OCI-LY1 (cell line): ENCODE measurements around the gene SYNPO2.

Source experiments
- H2AFZ ChIP-seq: fragments of 200-600 bp; sonication (generic), shearing (Covaris generic); 2 replicates; pipeline ENCODE4 v1.6.0; 2014; ENCODE audit warnings: antibody characterized with exemption, mild to moderate bottlenecking, low read length
- H3F3A ChIP-seq: fragments of 200-600 bp; sonication (generic), shearing (Covaris generic); 2 replicates; pipeline ENCODE4 v1.6.0; 2014; ENCODE audit warnings: mild to moderate bottlenecking, antibody characterized with exemption, low read length, moderate library complexity; ENCODE audit not compliant: insufficient read depth
- H3K27ac ChIP-seq: fragments of 200-600 bp; sonication (generic); 2 replicates; pipeline ENCODE4 v1.5.1; 2014; ENCODE audit warnings: low read length, mixed run types, mild to moderate bottlenecking, low read depth; ENCODE audit not compliant: poor library complexity, severe bottlenecking
- H3K27me3 ChIP-seq: fragments of 200-600 bp; sonication (generic); 2 replicates; pipeline ENCODE4 v1.6.0; 2014; ENCODE audit warnings: antibody characterized with exemption, mild to moderate bottlenecking, low read length, moderate library complexity; ENCODE audit not compliant: insufficient read depth
- H3K36me3 ChIP-seq: fragments of 200-600 bp; sonication (generic); 2 replicates; pipeline ENCODE4 v1.6.1; 2014; ENCODE audit warnings: mild to moderate bottlenecking, antibody characterized with exemption, low read length, moderate library complexity, mixed read lengths; ENCODE audit not compliant: insufficient read depth
- H3K4me1 ChIP-seq: fragments of 200-600 bp; sonication (generic); 2 replicates; pipeline ENCODE4 v1.5.1; 2014; ENCODE audit warnings: mild to moderate bottlenecking, low read length, moderate library complexity; ENCODE audit not compliant: insufficient read depth, severe bottlenecking
- H3K4me2 ChIP-seq: fragments of 200-600 bp; sonication (generic), shearing (Covaris generic); 2 replicates; pipeline ENCODE4 v1.6.1; 2014; ENCODE audit warnings: low read length
- H3K4me3 ChIP-seq: fragments of 200-600 bp; sonication (generic); 2 replicates; pipeline ENCODE4 v1.5.1; 2014; ENCODE audit warnings: low read length, low read depth, mild to moderate bottlenecking, mixed read lengths; ENCODE audit not compliant: poor library complexity, severe bottlenecking
- H3K79me2 ChIP-seq: fragments of 200-600 bp; shearing (Covaris generic); 2 replicates; pipeline ENCODE4 v1.6.1; 2016; ENCODE audit warnings: mixed run types, low read length, mixed read lengths; ENCODE audit not compliant: insufficient read depth
- H3K9ac ChIP-seq: fragments of 200-600 bp; sonication (generic), shearing (Covaris generic); 2 replicates; pipeline ENCODE4 v1.6.1; 2014; ENCODE audit warnings: mild to moderate bottlenecking, low read length, mixed read lengths
- H3K9me2 ChIP-seq: fragments of 200-600 bp; sonication (generic), shearing (Covaris generic); 2 replicates; pipeline ENCODE4 v1.6.1; 2014; ENCODE audit warnings: low read depth, mild to moderate bottlenecking, low read length, mixed read lengths
- H3K9me3 ChIP-seq: fragments of 200-600 bp; shearing (Covaris generic); 2 replicates; pipeline ENCODE4 v1.6.1; 2014; ENCODE audit warnings: low read length, mixed read lengths
- H4K20me1 ChIP-seq: fragments of 200-600 bp; sonication (generic), shearing (Covaris generic); 2 replicates; pipeline ENCODE4 v1.6.0; 2016; ENCODE audit warnings: mild to moderate bottlenecking, low read length; ENCODE audit not compliant: insufficient read depth
- EZH2 ChIP-seq: fragments of 200-600 bp; sonication (generic), shearing (Covaris generic); IDR thresholded peaks from 2 replicates; pipeline ENCODE4 v1.8.0; 2017; ENCODE audit warnings: borderline replicate concordance, mixed run types, mild to moderate bottlenecking, antibody characterized with exemption, low read length, moderate library complexity, mixed read lengths
- TF ChIP-seq, protein P1 (sequence below): fragments of 200-600 bp; sonication (generic), shearing (Covaris generic); IDR thresholded peaks from 2 replicates; pipeline ENCODE4 v1.5.1; 2017; ENCODE audit warnings: mild to moderate bottlenecking, antibody characterized with exemption, low read length, moderate library complexity, mixed read lengths

SYNPO2 gene

DNA sequence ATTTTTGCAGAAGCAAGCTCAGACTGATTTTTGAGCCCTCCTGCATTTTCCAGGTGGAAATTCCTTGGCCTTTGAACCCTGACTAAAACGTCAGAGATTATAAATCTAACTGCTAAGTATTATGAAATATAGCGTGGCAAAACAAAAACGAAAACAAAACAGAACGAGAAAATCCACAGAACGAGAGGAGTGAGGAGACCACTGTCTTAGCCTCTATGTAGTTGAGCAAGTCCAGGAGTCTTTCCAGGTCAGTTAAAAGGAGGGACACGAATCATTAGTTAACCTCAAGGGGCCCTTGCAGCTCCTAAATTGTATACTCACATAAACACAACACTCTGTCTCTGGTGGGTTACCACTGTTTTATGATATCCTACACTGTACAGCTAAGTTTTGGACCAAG, 80.2 kb downstream of the SYNPO2 start:
- TF ChIP-seq EZH2 = no peak
- TF ChIP-seq, protein P1, sequence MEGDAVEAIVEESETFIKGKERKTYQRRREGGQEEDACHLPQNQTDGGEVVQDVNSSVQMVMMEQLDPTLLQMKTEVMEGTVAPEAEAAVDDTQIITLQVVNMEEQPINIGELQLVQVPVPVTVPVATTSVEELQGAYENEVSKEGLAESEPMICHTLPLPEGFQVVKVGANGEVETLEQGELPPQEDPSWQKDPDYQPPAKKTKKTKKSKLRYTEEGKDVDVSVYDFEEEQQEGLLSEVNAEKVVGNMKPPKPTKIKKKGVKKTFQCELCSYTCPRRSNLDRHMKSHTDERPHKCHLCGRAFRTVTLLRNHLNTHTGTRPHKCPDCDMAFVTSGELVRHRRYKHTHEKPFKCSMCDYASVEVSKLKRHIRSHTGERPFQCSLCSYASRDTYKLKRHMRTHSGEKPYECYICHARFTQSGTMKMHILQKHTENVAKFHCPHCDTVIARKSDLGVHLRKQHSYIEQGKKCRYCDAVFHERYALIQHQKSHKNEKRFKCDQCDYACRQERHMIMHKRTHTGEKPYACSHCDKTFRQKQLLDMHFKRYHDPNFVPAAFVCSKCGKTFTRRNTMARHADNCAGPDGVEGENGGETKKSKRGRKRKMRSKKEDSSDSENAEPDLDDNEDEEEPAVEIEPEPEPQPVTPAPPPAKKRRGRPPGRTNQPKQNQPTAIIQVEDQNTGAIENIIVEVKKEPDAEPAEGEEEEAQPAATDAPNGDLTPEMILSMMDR = no peak
- no peak overlapping the region for H2AFZ ChIP-seq
- H3K9me2 ChIP-seq = no peaks in the 10 kb centered on the region
- no peaks in the 10 kb centered on the region for H3K9me3 ChIP-seq
- H3K9ac ChIP-seq = no peak overlapping the region
- no peaks in the 10 kb centered on the region for H3K4me1 ChIP-seq
- no peaks in the 10 kb centered on the region for H3F3A ChIP-seq
- no peaks in the 10 kb centered on the region for H3K36me3 ChIP-seq
- H3K27ac ChIP-seq = no peak overlapping the region
- no peaks in the 10 kb centered on the region for H3K79me2 ChIP-seq
- H3K4me2 ChIP-seq = no peak overlapping the region
- no peaks in the 10 kb centered on the region for H3K27me3 ChIP-seq
- H3K4me3 ChIP-seq = no peak overlapping the region
- H4K20me1 ChIP-seq = no peaks in the 10 kb centered on the region

DNA sequence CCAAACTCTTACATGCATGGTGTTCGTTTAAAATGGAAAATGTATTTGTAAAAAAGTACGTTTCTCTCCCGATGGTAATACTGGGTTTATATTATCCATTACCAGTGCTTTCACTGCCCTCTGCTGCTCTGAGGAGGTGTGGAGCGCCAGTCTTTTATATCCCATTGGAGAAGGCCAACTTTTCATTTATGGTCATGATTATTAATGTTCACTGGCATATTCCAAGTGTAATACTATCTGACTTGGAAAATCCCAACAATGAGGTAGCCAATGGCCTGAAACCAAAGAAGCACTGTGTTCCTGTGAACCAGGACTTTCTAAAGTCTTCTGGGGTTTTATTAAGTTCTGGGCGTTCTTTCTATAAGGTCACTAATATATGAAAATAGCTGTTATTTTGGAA, 80.7 kb downstream of the SYNPO2 start:
- Histone ChIP-seq H3K79me2 (no peaks in the 10 kb centered on the region), H3K4me3 (no peak overlapping the region), H3K9ac (no peak overlapping the region), H3K4me1 (no peaks in the 10 kb centered on the region), H3K4me2 (no peak overlapping the region), H4K20me1 (no peaks in the 10 kb centered on the region), H3F3A (no peaks in the 10 kb centered on the region), H3K9me3 (no peaks in the 10 kb centered on the region), H2AFZ (no peak overlapping the region), H3K9me2 (no peaks in the 10 kb centered on the region), H3K36me3 (no peaks in the 10 kb centered on the region), H3K27ac (no peak overlapping the region), H3K27me3 (no peaks in the 10 kb centered on the region)
- TF ChIP-seq, protein P1 = peak; percentile 26; the same call in 1 of the 2 replicates
- no peak for TF ChIP-seq EZH2

DNA sequence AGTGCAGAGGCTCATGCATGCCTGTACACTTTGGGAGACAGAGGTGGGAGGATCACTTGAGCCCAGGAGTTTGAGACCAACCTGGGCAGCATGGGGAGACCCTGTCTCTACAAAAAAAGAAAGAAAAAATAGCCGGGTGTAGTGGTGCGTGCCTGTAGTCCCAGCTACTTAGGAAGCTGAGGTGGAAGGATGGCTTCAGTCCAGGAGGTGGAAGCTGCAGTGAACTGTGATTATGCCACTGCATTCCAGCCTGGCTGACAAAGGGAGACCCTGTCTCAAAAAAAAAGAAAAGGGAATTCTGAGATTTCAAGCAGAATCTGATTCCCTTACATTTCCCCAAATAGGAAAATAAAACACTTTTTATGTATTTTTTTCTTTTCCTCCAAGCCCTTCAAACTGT, 83.5 kb downstream of the SYNPO2 start:
- Histone ChIP-seq H3K27me3 (no peaks in the 10 kb centered on the region), H3K27ac (no peak overlapping the region), H3F3A (no peaks in the 10 kb centered on the region), H3K79me2 (no peaks in the 10 kb centered on the region), H3K36me3 (no peaks in the 10 kb centered on the region), H3K4me1 (no peaks in the 10 kb centered on the region), H3K4me3 (no peak overlapping the region), H3K9me2 (no peaks in the 10 kb centered on the region), H3K4me2 (no peak overlapping the region), H4K20me1 (no peaks in the 10 kb centered on the region), H3K9me3 (no peaks in the 10 kb centered on the region), H3K9ac (no peak overlapping the region), H2AFZ (no peak overlapping the region)
- TF ChIP-seq, protein P1 = no peak
- TF ChIP-seq EZH2 = no peak
